ENCODE results near the gene ITPR1.

DNA sequence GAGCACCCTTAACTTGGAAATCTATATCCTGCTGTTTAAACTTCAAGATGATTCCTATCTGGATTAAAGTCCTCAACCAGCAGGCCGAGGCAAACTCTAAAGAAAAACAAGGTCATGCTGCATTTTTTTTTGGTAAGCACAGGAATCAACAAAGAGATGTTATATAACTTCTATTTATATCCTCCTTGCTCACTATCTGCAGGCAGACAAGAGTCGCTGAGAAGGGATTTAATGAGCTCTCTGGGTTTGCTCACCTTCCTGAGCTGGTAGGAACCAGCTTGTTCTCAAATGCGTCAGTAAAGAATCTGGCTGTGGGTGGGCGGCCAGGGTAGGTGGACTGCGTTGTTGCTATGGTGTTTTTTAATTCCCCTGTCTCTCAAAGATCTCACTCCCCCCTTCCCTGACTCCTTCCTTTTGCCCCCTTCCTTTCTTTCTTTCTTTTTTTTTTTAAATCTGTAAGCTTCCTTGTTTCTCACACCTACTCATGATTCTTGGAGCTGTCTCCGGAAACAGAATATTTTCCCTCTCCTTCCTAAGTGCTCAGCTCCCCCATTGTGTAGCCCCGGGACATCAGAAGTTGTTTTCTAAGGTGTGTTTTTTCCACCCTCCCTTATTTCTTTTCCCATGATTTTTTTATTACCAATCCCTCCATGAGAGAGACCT lies 257.3 kb downstream of the ITPR1 start:
- no peak for TF ChIP-seq CTCF (IDR thresholded peaks at IDR 0.05; ENCODE audit: insufficient read depth, low read depth, low read length)
- no peak for TF ChIP-seq EZH2 (IDR thresholded peaks at IDR 0.05; ENCODE audit: insufficient read depth, low read length)
